EL (cell line): Measurements from ENCODE around the gene FAM151B.
"Not testable (repeated sequence)": the region's sequence is repeated elsewhere in the genome, so short reads cannot be mapped to it uniquely, and the experiment has no call there.

Source experiments
- DNase-seq: peaks from one replicate; pipeline ENCODE4 v3.0.0-alpha.2; 2016

FAM151B gene

GRCh38 chr5:80487829-80488721 lies at the start of gene FAM151B:
TSS of gene FAM151B (plus strand) at chr5:80488100. CDS start at chr5:80488124, 24 bp downstream.
- DNase-seq: peak; percentile 90

DNA sequence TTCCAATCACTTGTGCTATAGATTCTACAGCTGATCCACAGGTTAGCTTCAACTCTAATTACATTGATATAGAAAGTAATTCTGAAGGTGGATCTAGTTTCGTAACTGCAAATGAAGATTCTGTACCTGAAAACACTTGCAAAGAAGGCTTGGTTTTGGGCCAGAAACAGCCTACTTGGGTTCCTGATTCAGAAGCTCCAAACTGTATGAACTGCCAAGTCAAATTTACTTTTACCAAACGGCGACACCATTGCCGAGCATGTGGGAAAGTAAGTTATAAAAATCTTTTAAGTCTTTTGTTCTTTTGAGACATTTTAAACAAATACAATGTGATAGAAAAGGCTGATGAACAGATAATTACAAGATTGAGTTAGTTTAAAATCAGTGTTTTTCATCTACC lies 49.2 kb upstream of the FAM151B start:
- no peak for DNase-seq

DNA sequence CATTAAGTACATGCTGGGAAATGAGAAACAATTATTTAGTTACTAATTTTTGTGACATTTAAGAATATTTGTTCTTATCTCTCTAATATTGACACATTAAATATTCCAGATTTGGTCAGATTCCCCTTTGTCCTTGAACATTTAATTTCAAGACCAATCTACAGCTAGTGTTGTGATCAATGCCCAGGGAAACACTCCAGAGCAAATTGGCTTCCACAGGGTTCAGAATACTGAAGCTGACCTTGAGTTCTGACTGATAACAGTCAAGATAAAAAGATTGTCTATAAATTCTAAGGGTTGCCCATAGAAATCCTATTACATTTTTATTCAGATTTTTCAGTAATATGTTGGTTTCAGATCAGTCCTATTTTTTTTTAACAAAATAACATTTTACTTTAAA lies 48.7 kb upstream of the FAM151B start:
- no peak for DNase-seq

DNA sequence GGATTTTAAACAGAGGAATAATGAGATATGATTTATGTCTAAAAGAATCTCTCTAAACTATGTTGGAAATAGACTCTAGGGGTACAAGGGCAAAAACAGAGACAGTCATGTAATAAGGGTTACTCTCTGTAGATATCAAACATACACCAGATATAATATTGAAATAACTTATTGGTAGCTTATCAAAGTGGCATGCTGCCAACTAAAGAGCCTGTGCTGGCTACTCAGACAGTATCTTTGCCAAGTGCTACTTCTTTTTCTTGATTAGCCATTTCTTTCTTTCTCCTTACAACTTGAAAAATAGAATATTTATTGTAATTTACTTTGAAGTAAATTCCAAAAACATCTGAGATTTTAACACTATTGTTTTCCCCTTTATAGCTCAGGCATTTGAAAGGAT lies 45.2 kb upstream of the FAM151B start:
- DNase-seq: no peak

- no peak for DNase-seq
Measured at GRCh38 chr5:80453366-80453765, 34.5 kb upstream of the FAM151B start.

- DNase-seq: no peak
Measured at GRCh38 chr5:80463269-80463668, 24.6 kb upstream of the FAM151B start.

DNA sequence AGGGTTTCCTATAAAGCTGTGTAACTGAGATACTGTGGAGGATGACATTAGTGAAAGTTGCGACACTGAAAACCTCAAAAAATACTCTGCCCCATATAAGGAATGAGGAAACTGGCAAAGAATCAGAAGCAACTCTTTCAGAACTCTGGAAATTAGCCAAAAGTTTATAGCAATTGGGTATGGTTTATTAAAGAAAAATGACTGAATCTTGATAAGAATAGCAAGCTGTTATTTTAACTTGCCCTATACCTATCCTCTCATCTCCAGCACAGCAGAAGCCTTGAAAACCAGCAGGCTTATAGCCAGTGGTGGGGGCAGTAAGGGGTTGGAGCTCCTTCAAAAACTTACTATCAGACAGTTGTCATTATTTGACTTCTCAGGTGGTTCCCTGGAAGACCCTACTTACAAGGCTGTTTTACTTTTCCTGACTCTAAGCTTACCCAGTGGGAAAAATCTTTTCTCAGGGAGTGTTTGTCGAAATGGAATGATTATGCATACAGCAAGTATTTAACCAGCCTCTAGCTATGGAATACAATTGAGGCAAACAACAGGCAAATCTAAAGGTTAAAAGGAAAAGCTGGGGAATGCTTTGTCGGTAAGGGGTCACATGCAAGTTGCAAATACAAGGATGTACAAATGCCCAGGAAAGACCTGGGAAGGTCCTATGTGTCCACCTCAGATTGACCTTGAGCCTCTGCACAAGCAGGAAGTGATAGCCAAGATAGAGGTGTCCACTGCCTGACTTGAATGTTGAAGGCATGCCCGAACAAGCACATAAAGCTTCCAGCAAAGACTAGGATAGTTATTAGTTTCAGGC lies 21.0 kb upstream of the FAM151B start:
- DNase-seq: peak; percentile 37

GRCh38 chr5:80468131-80468530 lies 19.8 kb upstream of the FAM151B start:
- no peak for DNase-seq

DNA sequence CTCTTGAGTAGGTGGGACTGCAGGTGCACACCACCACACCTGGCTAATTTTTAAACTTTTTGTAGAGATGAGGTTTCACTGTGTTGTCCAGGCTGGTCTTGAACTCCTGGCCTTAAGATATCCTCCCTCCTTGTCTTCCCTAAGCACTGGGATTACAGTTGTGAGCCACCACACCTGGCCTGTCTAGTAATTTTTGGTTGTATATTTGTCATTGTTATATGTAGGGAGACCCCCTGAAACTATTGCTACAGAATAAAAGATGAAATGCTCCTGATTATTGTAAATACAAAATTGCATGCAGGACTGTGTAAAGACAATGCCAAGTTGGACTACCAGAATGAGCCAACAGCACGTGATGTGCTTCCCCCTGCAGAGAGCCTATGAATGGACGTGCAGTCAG lies 17.3 kb upstream of the FAM151B start:
- DNase-seq: not testable (repeated sequence)

DNA sequence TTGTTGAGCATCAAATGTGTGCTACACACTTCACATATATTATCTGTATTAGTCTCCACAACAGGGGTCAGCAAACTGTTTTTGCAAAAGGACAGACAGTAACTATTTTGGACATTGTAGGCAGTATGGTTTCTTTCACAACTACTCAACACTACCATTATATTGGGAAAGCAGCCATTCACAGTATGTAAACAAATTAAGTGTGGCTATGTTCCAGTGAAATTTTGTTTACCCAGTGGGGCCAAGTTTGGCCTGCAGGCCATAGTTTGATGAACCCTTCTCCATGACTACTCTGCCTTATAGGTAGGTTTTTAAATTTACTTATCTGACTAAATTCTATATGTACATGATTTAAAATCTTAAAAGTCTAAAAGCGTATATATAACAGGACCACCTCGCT lies 13.0 kb upstream of the FAM151B start:
- no peak for DNase-seq

DNA sequence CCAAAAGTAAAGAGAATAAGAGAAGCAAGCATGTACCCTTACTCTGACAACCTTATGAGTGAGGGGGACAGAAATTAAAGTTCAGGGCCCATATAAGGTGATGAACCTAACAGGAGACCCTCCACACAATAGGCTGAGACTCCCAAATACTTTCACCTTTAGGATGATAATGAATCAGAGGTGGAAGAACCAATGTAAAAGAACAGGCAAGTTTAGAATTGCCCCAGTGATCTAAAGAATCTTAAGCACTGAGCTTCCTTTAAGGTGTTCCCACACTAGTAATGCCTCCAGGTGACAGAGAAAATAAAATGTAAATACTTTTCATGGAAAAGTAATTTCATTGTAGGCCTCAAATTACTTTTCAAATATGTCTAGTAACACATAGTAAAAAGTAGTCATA lies 8.2 kb upstream of the FAM151B start:
- DNase-seq: no peak

- no peak for DNase-seq
Measured at GRCh38 chr5:80480354-80480753, 7.5 kb upstream of the FAM151B start.

- peak; percentile 62 for DNase-seq
Measured at GRCh38 chr5:80481019-80481893, 6.6 kb upstream of the FAM151B start.

DNA sequence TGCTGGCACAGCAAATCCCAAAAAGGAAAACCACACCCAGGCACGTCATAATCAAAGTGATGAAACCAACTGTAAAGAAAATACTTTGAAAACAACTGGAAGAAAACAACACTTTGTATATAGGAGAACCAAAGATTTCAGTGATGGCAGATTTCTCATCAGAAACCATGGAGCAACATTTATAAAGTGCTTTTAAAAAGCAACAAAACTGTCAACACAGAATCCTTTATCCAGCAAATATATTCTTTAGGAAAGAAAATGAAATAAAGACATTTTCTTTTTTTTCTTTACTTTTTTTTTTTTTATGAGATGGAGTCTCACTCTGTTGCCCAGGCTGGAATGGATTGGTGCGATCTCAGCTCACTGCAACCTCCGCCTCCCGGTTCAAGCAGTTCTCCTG lies 5.3 kb upstream of the FAM151B start:
- no peak for DNase-seq

GRCh38 chr5:80483636-80484232 lies 4.2 kb upstream of the FAM151B start:
- DNase-seq: no peak

GRCh38 chr5:80487444-80487828 lies 464 bp upstream of the FAM151B start:
- no peak for DNase-seq

DNA sequence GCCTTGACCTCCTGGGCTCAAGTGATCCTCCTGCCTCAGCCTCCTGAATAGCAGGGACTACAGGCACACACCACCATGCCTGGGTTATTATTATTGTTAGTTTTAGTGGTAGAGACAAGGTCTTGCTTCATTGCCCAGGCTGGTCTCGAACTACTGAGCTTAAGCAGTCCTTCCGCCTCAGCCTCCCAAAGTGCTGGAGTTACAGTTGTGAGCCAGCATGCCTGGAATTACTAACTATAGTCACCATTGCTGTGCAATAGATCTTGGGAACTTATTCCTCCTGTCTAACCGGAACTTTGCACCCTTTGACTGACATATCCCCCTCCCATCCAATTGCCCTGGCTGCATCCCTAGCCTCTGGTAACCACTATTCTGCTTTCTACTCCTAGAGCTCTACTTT lies 3.4 kb downstream of the FAM151B start:
- DNase-seq: no peak

DNA sequence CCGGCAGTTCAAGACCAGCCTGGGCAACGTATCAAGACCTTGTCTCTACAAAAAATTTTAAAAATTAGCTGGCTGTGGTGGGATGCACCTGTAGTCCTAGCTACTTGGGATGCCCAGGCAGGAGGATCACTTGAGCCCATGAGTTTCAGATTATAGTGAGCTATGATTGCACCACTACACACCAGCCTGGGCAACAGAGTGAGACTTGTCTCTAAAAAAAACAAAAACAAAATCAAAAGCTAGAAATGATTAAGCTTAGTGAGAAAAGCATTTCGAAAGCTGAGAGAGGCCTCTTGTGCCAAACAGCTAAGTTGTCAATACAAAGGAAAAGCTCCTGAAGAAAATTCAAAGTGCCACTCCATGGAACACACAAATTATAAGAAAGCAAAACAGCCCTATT lies 4.8 kb downstream of the FAM151B start:
- DNase-seq: no peak

DNA sequence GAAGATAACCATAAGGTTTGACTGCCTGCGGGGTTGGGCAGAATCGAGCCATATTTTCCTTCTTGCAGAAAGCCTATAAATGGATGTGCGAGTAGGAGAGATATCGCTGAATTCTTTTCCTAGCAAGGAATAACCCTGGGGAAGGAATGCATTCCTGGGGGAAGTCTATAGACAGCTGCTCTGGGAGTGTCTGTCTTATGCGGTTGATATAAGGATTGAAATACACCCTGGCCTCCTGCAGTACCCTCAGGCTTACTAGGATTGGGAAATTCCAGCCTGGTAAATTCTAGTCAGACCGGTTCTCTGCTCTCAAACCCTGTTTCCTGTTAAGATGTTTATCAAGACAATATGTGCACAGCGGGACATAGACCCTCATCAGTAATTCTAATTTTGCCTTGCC lies 5.5 kb downstream of the FAM151B start:
- not testable (repeated sequence) for DNase-seq

DNA sequence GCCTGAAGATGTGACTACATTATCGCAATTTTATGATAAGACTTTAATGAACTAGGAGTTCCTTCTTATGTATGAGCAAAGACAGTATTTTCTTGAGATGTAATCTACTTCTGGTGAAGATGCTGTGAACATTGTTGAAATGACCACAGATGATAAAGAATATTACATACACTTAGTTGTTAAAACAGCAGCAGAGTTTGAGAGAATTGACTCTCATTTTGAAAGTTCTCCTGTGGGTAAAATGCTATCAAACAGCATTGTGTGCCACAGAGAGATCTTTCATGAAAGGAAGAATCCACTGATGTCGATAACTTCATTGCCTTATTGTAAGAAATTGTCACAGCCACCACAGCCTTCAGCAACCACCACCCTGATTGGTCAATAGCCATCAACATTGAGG lies 8.0 kb downstream of the FAM151B start:
- DNase-seq: no peak

DNA sequence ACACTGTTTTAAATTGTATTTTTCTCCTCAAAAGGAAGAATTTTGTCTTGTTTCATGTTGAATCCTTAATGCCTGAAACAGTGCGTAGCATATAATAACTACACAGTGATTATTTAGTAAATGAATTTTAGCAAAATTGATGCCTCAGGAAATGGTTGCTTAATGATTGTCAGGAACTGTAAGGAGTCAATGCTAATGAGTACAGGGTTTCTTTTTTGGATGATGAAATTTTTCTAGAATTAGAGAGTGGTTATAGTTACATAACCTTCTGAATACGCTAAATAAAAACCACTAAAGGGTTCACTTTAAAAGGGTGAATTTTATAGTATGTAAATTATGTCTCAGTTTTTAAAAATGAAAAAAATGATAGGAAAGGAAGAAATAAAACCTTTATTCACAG lies 14.9 kb downstream of the FAM151B start:
- no peak for DNase-seq

GRCh38 chr5:80503641-80504040 lies 15.7 kb downstream of the FAM151B start:
- DNase-seq: no peak

GRCh38 chr5:80504833-80505232 lies 16.9 kb downstream of the FAM151B start:
- DNase-seq: no peak
